DOHH2 (cell line): ENCODE results near the gene COA6.

Experiments
- CTCF ChIP-seq: fragments of 200-600 bp; sonication (generic); IDR thresholded peaks from one replicate; pipeline ENCODE4 v1.5.1; 2014; ENCODE audit warnings: antibody characterized with exemption, mild to moderate bottlenecking, low read depth, low read length; ENCODE audit not compliant: poor library complexity, severe bottlenecking
- EZH2phosphoT487 ChIP-seq: fragments of 200-600 bp; sonication (generic); IDR thresholded peaks from 2 replicates; pipeline ENCODE4 v1.6.1; 2017; ENCODE audit warnings: borderline replicate concordance, mild to moderate bottlenecking, antibody characterized with exemption, low read length, moderate library complexity, mixed read lengths

DNA sequence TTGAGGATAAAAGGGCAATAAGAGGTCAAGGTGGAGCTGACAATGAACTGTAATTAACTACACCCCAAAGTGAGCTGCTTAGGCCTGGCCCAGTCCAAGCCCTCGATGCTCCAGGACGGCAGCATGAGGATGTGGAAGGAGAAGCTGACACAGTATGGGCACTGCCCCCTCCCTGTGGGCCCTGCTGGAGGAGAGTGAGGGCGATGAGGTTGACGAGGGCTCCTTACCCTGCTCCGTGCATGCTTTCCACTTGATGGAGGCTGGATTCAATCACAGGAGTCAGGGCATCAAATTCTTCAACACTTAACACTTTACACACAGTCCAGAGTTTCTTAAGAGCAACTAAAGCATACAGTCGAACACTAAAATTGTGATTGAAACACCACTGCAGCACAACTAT lies 32.4 kb downstream of the COA6 start:
- TF ChIP-seq CTCF (no peak), EZH2phosphoT487 (no peak)
